NOMO-1 (cell line): ENCODE measurements around the gene CCIN.

ENCODE experiments used
- DNase-seq, 2 experiments: peaks; one replicate each; lab custom pipeline; 2025; ENCODE audit not compliant: unreplicated experiment in 2 of 2; lab: John Stamatoyannopoulos, UW

CCIN gene

DNA sequence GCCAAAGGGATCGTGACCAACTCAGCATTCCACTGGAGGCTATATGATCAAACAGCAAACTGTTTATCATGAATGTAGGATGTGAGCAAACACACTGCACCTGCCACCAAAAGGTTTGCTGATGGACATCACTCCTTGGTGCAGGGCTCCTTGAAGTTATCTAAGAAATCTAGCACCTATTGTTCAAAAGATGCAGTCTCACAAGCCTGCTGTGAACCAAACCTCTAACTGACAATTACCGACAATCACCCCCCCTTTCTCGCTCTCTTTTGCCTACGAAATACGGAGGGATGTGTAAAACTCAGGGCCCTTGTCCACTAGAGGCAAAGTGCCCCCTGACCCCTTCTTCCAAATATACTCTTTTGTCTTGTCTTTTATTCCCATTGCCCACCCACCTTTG lies 19.0 kb downstream of the CCIN start:
- DNase-seq = no peak

DNA sequence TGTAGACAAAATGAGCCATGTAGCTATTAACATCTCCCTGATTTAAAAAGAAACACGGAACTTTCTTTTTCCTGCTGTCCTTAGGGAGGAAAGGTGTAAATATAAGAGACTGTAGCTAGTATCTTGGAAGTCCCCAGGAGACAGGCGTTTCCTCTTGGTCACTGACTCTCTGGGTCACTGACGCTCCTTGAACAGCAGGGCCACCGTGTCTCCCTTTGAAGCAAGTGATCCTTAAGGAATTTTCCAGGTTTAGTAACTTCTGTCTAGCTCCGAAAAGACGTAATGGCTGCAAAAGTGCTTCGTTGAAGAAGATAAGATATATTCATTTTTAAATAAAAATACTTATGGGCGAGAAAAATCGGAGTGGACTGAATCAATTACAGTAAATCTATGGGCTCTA lies 20.8 kb downstream of the CCIN start:
- no peak for DNase-seq

- peak; percentile 100 for DNase-seq
Observed at GRCh38 chr9:36190388-36191289, 21.5 kb downstream of the CCIN start, which contains the start of gene CLTA. Gene CLTA, plus strand, starts transcription at chr9:36190921. Its CDS starts 136 bp downstream, at chr9:36191057.

- peak; percentile 19 to 58 for DNase-seq
Observed at GRCh38 chr9:36191290-36191645, 22.1 kb downstream of the CCIN start.

- no peak for DNase-seq
Observed at GRCh38 chr9:36191686-36192085, 22.5 kb downstream of the CCIN start.

GRCh38 chr9:36192196-36192595 lies 23.0 kb downstream of the CCIN start:
- no peak for DNase-seq

- no peak for DNase-seq
Observed at GRCh38 chr9:36193023-36193422, 23.8 kb downstream of the CCIN start.

GRCh38 chr9:36194326-36195000 lies 25.3 kb downstream of the CCIN start:
- no peak for DNase-seq

GRCh38 chr9:36204906-36205547 lies 35.8 kb downstream of the CCIN start:
- no peak for DNase-seq

DNA sequence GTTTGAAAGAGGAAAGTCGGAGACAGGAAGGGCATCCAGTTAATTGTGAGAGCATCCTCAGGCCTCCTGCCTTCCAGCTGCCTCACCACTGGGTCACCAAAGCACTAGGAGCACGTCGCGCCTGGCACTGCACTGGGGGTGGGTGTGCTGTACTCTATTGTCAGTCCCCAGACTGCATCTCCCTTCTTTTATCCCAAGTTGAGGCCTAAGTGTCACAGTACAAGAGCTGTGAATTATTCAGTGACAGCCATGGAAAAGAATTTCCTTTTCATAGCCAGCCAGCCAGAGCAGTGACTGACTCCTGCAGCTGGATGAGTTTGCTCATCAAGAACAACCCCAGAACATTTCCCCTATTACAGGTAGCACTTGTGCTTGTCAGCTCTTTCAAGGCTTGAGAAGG lies 37.8 kb downstream of the CCIN start:
- no peak for DNase-seq

GRCh38 chr9:36207546-36208012 lies 38.4 kb downstream of the CCIN start:
- no peak for DNase-seq

- no peak for DNase-seq
Observed at GRCh38 chr9:36208521-36209253, 39.5 kb downstream of the CCIN start.

DNA sequence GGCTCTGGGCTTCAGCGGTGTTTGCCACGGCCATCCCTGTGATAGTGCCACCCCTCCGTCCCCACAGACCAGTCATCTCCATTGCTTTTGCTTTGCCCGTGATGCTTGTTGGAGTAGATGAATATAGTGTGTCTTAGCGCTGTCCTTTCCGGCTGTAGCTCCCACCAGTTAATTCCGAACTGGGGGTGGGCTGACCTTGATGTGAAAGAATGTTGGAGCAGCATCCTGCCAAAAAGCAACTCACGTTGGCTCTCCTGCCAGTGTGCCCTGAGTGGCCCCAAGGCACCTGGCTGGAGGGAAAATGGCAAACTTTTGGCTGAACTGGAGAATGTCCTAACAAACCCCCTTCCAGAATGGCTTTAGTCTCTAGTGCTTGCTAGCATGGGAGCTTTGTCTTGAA lies 41.5 kb downstream of the CCIN start:
- DNase-seq = no peak

GRCh38 chr9:36211510-36211909 lies 42.3 kb downstream of the CCIN start:
- no peak for DNase-seq

DNA sequence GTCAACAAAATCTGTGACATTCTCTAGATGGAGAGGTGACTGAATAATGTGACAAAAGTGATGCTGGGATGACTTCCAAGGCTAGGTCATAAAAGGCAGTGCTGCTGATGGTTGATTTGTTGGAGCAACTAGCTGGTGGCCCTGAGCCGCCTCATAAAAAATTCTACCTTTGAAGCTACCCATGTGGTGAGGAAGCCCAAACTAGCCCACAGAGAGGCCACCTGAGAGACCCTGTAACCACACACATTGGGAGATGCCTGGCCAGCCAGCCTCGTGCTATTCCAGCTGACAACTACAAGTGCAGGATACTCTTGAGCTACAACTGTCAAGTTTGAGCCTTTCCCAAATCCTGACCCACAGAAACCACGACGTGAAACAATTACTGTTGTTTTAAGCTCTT lies 44.2 kb downstream of the CCIN start:
- DNase-seq = no peak

- no peak for DNase-seq
Observed at GRCh38 chr9:36213989-36214388, 44.8 kb downstream of the CCIN start.

DNA sequence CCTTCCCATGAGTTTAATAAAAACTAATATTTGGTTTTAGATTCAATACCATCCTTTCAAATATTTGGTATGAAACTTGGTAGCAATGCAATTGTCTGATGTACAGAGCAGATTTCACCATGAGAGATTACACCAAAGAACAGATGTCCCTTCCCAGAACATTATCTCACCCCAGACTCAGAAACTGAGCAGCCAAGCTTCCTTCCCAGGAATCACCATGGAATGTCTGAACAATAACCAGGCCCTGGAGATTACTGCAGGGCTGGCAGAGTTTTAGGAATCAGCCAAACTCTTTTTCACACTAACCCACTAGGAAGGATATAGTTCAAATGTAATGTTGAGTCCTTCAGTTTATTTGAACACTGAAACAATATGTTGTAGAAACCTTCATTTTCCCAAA lies 45.4 kb downstream of the CCIN start:
- no peak for DNase-seq

- no peak for DNase-seq
Observed at GRCh38 chr9:36217256-36217968, 48.2 kb downstream of the CCIN start.

DNA sequence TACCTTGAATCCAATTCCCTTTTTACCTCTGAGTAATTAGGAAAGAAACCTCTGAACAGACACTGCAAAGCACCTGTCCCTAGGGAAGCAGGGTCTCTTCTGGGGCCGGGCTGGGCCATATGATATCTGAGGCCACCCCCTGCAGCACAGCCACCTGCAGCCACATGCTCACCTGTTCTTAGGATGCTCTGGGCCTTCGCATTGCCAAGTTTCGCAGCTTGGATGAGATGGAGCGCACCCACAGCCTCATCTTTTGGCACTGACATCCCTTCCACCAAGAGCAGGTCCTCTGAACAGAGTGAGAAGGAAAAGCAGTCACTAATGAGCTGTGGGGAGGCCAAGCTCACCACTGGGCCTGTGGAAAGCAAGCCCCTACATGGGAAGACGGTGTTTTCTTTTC lies 48.8 kb downstream of the CCIN start:
- no peak for DNase-seq

DNA sequence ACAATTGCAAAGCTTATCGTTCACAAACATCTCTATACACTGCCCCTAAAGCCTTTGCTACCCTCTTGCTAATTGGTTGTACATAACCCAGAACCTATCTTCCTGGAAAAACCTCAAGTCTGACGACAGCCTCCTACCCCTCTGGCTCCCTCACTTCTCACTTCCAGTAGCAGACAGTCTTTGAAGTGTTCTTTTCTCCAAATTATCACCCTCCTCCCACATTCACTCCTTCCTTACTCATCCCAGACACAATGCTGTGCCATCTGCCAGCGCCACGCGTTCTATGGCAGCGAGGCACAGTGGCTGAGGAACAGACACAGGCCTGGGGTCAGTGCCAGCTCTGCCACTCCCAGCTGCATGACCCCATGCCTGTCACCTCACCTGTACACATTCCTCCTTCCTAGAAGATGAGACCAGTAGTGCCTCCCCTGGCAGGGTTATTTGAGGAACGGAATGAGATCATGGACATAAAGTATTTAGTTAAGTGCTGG lies 49.3 kb downstream of the CCIN start:
- DNase-seq = no peak
